HEK293 (cell line): Measurements from ENCODE around the gene SAXO1.

Source experiments
- KLF16 ChIP-seq: fragments of 450-650 bp; formaldehyde crosslinking; IDR thresholded peaks from 2 replicates; pipeline ENCODE4 v1.5.1; 2017; ENCODE audit warnings: missing biosample characterization, missing genetic modification characterization
- PATZ1 ChIP-seq: fragments of 450-650 bp; formaldehyde crosslinking; IDR thresholded peaks from 2 replicates; pipeline ENCODE4 v1.5.1; 2016; ENCODE audit warnings: missing biosample characterization, missing genetic modification characterization
- REPIN1 ChIP-seq: fragments of 450-650 bp; formaldehyde crosslinking; IDR thresholded peaks from 2 replicates; pipeline ENCODE4 v1.5.1; 2017; ENCODE audit warnings: missing biosample characterization, missing genetic modification characterization, low read depth
- REST ChIP-seq: fragments of 450-650 bp; formaldehyde crosslinking; IDR thresholded peaks from 2 replicates; pipeline ENCODE4 v1.5.1; 2016; ENCODE audit warnings: missing biosample characterization, missing genetic modification characterization
- ZBTB11 ChIP-seq: fragments of 450-650 bp; formaldehyde crosslinking; conservative IDR thresholded peaks from 2 replicates; pipeline ENCODE4 v1.5.1; 2016; ENCODE audit warnings: low read depth, missing biosample characterization, missing genetic modification characterization
- ZFP41 ChIP-seq: fragments of 450-650 bp; formaldehyde crosslinking; IDR thresholded peaks from 2 replicates; pipeline ENCODE4 v1.5.1; 2016; ENCODE audit warnings: missing biosample characterization, missing genetic modification characterization, borderline replicate concordance
- ZNF10 ChIP-seq: fragments of 450-650 bp; formaldehyde crosslinking; IDR thresholded peaks from 2 replicates; pipeline ENCODE4 v1.5.1; 2017; ENCODE audit warnings: missing biosample characterization, missing genetic modification characterization
- ZNF335 ChIP-seq: fragments of 450-650 bp; formaldehyde crosslinking; conservative IDR thresholded peaks from 2 replicates; pipeline ENCODE4 v1.5.1; 2016; ENCODE audit warnings: missing biosample characterization, missing genetic modification characterization
- ZNF510 ChIP-seq: fragments of 450-650 bp; formaldehyde crosslinking; IDR thresholded peaks from 2 replicates; pipeline ENCODE4 v1.5.1; 2018; ENCODE audit warnings: mild to moderate bottlenecking, missing genetic modification characterization, missing biosample characterization; ENCODE audit not compliant: insufficient replicate concordance
- ZNF677 ChIP-seq: fragments of 450-650 bp; IDR thresholded peaks from 2 replicates; pipeline ENCODE4 v1.5.0; 2018; ENCODE audit warnings: missing biosample characterization, mild to moderate bottlenecking, missing genetic modification characterization, moderate library complexity
- ZNF837 ChIP-seq: fragments of 450-650 bp; formaldehyde crosslinking; IDR thresholded peaks from 2 replicates; pipeline ENCODE4 v1.5.1; 2016; ENCODE audit warnings: missing biosample characterization, missing genetic modification characterization
- TF ChIP-seq, protein P1 (sequence below): fragments of 450-650 bp; formaldehyde crosslinking; IDR thresholded peaks from 2 replicates; pipeline ENCODE4 v1.5.1; 2016; ENCODE audit warnings: missing biosample characterization, missing genetic modification characterization
- TF ChIP-seq, protein P2 (sequence below): fragments of 450-650 bp; formaldehyde crosslinking; IDR thresholded peaks from 2 replicates; pipeline ENCODE4 v1.5.1; 2016; ENCODE audit warnings: missing biosample characterization, missing genetic modification characterization

DNA sequence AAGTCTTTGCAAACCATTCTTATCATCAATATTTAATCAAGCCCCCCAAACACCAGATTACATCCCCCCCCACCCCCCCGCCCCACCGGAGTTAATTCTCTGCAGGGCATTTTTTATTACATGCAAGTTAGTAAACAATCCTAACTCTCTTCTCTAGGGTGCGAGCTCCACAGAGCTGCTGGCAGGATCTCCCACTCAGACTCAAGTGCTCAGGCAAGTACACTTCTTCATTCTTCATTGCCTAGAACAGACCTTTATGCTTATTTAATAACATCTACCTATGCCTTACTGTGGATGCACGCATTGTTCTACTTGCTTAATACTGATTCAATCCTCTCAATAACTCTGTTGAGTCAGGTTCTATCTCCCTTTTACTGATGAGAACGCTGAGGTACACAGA is 9.9 kb downstream of the SAXO1 start:
- TF ChIP-seq, protein P1, sequence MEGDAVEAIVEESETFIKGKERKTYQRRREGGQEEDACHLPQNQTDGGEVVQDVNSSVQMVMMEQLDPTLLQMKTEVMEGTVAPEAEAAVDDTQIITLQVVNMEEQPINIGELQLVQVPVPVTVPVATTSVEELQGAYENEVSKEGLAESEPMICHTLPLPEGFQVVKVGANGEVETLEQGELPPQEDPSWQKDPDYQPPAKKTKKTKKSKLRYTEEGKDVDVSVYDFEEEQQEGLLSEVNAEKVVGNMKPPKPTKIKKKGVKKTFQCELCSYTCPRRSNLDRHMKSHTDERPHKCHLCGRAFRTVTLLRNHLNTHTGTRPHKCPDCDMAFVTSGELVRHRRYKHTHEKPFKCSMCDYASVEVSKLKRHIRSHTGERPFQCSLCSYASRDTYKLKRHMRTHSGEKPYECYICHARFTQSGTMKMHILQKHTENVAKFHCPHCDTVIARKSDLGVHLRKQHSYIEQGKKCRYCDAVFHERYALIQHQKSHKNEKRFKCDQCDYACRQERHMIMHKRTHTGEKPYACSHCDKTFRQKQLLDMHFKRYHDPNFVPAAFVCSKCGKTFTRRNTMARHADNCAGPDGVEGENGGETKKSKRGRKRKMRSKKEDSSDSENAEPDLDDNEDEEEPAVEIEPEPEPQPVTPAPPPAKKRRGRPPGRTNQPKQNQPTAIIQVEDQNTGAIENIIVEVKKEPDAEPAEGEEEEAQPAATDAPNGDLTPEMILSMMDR (tag by site-specific recombination), result no peak
- TF ChIP-seq REPIN1 (tag by site-specific recombination) (no peak), ZNF10 (tag by site-specific recombination) (no peak), REST (tag by site-specific recombination) (no peak), ZNF677 (tag by site-specific recombination) (no peak), ZFP41 (no peak), ZNF510 (tag by site-specific recombination) (no peak), PATZ1 (tag by site-specific recombination) (no peak), ZNF335 (tag by site-specific recombination) (no peak), ZBTB11 (tag by site-specific recombination) (no peak), KLF16 (tag by site-specific recombination) (no peak), ZNF837 (no peak)
- TF ChIP-seq, protein P2, sequence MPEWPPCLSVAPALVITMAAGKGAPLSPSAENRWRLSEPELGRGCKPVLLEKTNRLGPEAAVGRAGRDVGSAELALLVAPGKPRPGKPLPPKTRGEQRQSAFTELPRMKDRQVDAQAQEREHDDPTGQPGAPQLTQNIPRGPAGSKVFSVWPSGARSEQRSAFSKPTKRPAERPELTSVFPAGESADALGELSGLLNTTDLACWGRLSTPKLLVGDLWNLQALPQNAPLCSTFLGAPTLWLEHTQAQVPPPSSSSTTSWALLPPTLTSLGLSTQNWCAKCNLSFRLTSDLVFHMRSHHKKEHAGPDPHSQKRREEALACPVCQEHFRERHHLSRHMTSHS (tag by site-specific recombination), result no peak
